Activated naive CD8-positive, alpha-beta T cell treated with anti-CD3 and anti-CD28 coated beads for 36 hours (primary cell): Measurements from ENCODE around the gene DMD. TPM values are rescaled to one million over a fixed set of nuclear protein-coding genes. Genes with fewer than 3 reads are reported as not detected.

ENCODE experiments used
- DNase-seq: peaks from one replicate; pipeline ENCODE4 v3.0.0; 2021
- H3K27ac Mint-ChIP-seq: one replicate; pipeline ENCODE4 v1.8.0; 2022; ENCODE audit warnings: mild to moderate bottlenecking, moderate library complexity, mixed read lengths
- H3K27me3 Mint-ChIP-seq: one replicate; pipeline ENCODE4 v1.8.0; 2022; ENCODE audit warnings: mild to moderate bottlenecking, mixed read lengths
- H3K36me3 Mint-ChIP-seq: one replicate; pipeline ENCODE4 v1.8.0; 2021; ENCODE audit warnings: mild to moderate bottlenecking, mixed read lengths
- H3K4me1 Mint-ChIP-seq: one replicate; pipeline ENCODE4 v1.8.0; 2021; ENCODE audit warnings: mixed read lengths
- H3K4me3 Mint-ChIP-seq: one replicate; pipeline ENCODE4 v1.8.0; 2022; ENCODE audit warnings: mild to moderate bottlenecking, moderate library complexity, mixed read lengths
- H3K9me3 Mint-ChIP-seq: one replicate; pipeline ENCODE4 v1.8.0; 2022; ENCODE audit warnings: mixed read lengths
- total RNA-seq, 2 experiments: library from RNA; stranded (reverse); gene quantifications; one replicate each; pipeline ENCODE4 v1.2.3, GENCODE V29; 2021

Gene DMD
- total RNA-seq, 2 experiments from 2014 or later = 0.08 to 0.46 TPM

GRCh38 chrX:31318866-31319265 lies 1892.5 kb downstream of the DMD start:
- no peaks in the 10 kb centered on the region for H3K4me1 Mint-ChIP-seq
- no peaks in the 10 kb centered on the region for H3K36me3 Mint-ChIP-seq
- H3K27me3 Mint-ChIP-seq = no peaks in the 10 kb centered on the region
- no peak overlapping the region for H3K4me3 Mint-ChIP-seq
- no peak overlapping the region for H3K27ac Mint-ChIP-seq
- H3K9me3 Mint-ChIP-seq = no peaks in the 10 kb centered on the region
- no peak for DNase-seq

DNA sequence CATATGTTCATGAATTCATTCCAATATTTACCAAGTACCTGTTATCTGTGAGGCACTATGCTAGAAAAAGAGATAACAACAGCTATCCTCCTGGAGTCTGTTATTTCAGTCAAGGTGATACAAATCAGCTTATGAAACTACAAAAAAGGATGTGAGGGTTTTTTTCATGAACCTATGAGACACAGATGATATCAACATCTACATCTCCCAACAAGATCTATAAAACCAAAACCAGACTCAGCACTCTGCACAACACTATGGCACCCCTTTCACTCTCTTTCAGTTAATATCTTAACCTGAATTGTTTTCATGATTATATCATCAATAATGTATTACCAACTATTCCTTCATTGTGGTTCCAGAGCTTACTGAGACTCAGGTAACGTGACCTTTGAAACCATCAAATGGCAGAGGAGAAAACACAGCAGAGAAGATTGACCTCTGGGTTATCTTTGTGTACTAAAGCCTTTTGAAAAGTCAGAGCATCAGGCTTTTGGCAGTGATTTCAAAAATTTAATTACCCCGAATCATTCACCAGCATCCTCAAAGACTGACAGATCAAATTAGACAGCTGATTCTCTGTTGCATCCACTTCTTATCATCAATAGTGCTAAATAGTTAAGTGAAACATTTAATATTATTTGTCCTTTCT lies 1894.9 kb downstream of the DMD start:
- no peak overlapping the region for H3K4me3 Mint-ChIP-seq
- no peak for DNase-seq
- H3K27ac Mint-ChIP-seq = no peak overlapping the region
- no peaks in the 10 kb centered on the region for H3K36me3 Mint-ChIP-seq
- no peaks in the 10 kb centered on the region for H3K27me3 Mint-ChIP-seq
- no peaks in the 10 kb centered on the region for H3K4me1 Mint-ChIP-seq
- no peaks in the 10 kb centered on the region for H3K9me3 Mint-ChIP-seq

DNA sequence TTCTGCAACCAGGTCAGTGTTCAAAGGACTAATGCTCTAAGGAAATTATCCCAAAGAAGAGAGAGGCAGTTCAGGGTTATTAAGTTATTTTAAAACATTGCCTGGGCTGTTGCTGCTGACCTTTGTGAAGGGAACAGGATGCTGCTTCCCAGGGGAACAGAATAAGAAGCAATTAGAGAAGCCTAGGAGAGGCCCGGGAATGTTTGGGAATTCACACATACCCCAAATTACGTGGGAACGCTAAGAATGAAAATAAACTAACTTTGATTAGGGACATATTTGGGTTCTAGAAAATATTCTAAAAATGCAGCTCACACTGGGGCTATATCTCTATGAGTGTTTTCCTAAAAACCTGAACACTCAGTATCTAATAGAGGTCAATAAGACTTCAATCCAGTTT lies 1896.4 kb downstream of the DMD start:
- no peak overlapping the region for H3K27ac Mint-ChIP-seq

GRCh38 chrX:31307952-31308351 lies 1903.4 kb downstream of the DMD start:
- Mint-ChIP-seq H3K9me3 (no peaks in the 10 kb centered on the region), H3K27me3 (no peaks in the 10 kb centered on the region), H3K4me1 (no peaks in the 10 kb centered on the region), H3K4me3 (no peak overlapping the region), H3K36me3 (no peaks in the 10 kb centered on the region), H3K27ac (no peak overlapping the region)
- no peak for DNase-seq

More for the DNA sequence above, 1896.4 kb downstream of the DMD start:
- Mint-ChIP-seq H3K4me3 (no peak overlapping the region), H3K36me3 (no peaks in the 10 kb centered on the region), H3K4me1 (no peaks in the 10 kb centered on the region), H3K27me3 (no peaks in the 10 kb centered on the region), H3K9me3 (no peaks in the 10 kb centered on the region)
- DNase-seq = no peak

- no peaks in the 10 kb centered on the region for H3K4me1 Mint-ChIP-seq
- no peak overlapping the region for H3K4me3 Mint-ChIP-seq
- H3K27me3 Mint-ChIP-seq = no peaks in the 10 kb centered on the region
- no peaks in the 10 kb centered on the region for H3K36me3 Mint-ChIP-seq
- no peak overlapping the region for H3K27ac Mint-ChIP-seq
- H3K9me3 Mint-ChIP-seq = peaks cover 2% of the 10 kb centered on the region
- no peak for DNase-seq
These were observed 1908.7 kb downstream of the DMD start for GRCh38 chrX:31302573-31303075.

DNA sequence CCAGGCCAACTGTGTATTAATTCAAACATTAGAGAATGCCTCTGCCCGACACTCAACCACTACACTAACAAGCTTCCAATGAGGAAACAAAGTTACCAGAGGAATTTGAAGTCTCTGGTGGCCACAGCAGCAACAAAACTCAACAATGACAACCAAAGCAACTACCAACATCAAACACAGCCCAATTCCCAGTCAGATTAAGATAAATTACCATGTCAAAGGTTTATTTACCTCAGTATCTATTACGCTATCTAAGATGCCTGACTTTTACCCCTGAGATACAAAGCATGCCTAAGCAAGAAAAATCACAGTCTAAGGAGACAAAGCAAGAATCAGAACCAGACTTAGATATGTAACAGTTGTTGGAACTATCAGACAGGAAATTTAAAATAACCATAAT lies 1909.4 kb downstream of the DMD start:
- Mint-ChIP-seq H3K9me3 (peaks cover 2% of the 10 kb centered on the region), H3K36me3 (no peaks in the 10 kb centered on the region), H3K4me3 (no peak overlapping the region), H3K27me3 (no peaks in the 10 kb centered on the region), H3K4me1 (no peaks in the 10 kb centered on the region), H3K27ac (no peak overlapping the region)
- DNase-seq = no peak

- DNase-seq = no peak
- Mint-ChIP-seq H3K27ac (no peak overlapping the region), H3K9me3 (peaks cover 2% of the 10 kb centered on the region), H3K36me3 (no peaks in the 10 kb centered on the region), H3K4me3 (no peak overlapping the region), H3K27me3 (no peaks in the 10 kb centered on the region), H3K4me1 (no peaks in the 10 kb centered on the region)
These were observed 1910.1 kb downstream of the DMD start for GRCh38 chrX:31301203-31301602.

DNA sequence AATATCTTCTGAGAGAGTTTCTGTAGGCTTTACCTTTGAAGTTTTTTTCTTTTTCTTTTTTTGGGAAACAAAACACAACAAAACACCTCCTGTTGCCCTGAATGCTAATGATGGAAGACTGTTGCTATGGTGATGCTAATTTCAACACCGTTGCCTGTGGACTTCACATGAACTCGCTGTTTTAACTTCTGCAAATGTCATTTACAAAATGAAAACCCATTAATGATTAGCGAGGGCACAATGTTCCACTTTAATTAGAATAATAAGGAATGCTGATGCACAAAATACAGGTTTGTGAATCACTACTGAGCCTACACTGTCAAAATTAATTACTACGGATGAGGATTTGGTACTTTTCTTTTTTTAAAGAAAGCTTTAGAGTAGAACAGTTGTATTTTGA lies 1912.4 kb downstream of the DMD start:
- H3K36me3 Mint-ChIP-seq = no peaks in the 10 kb centered on the region
- DNase-seq = no peak
- no peaks in the 10 kb centered on the region for H3K4me1 Mint-ChIP-seq
- H3K9me3 Mint-ChIP-seq = peaks cover 2% of the 10 kb centered on the region
- H3K4me3 Mint-ChIP-seq = no peak overlapping the region
- no peak overlapping the region for H3K27ac Mint-ChIP-seq
- H3K27me3 Mint-ChIP-seq = no peaks in the 10 kb centered on the region

- DNase-seq = no peak
- H3K27ac Mint-ChIP-seq = no peak overlapping the region
- H3K9me3 Mint-ChIP-seq = peaks cover 2% of the 10 kb centered on the region
- H3K27me3 Mint-ChIP-seq = no peaks in the 10 kb centered on the region
- H3K36me3 Mint-ChIP-seq = no peaks in the 10 kb centered on the region
- H3K4me3 Mint-ChIP-seq = no peak overlapping the region
- no peaks in the 10 kb centered on the region for H3K4me1 Mint-ChIP-seq
These were observed 1913.5 kb downstream of the DMD start for GRCh38 chrX:31297881-31298280.

GRCh38 chrX:31294475-31294874 lies 1916.9 kb downstream of the DMD start:
- Mint-ChIP-seq H3K27me3 (no peaks in the 10 kb centered on the region), H3K36me3 (no peaks in the 10 kb centered on the region), H3K9me3 (no peaks in the 10 kb centered on the region), H3K4me3 (no peak overlapping the region), H3K4me1 (no peaks in the 10 kb centered on the region), H3K27ac (no peak overlapping the region)
- DNase-seq = no peak

DNA sequence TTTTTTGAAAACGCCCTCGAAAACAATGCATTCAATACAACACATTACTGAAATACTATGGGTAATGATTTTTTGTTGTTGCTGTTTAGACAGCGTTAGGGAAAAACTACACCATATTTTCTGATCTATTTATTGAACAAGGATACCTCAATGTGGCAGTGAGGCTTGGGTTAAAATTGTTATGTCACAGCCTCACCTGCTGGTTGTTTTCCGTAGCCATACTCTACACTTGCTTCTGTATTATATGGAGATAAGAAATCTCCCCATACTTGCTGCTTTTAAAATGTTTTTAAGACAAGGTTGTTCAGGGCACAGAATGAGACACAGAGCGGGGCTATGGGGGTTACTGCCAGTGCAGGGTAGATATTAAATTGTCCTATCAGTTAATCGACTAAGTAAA lies 1917.9 kb downstream of the DMD start:
- no peak overlapping the region for H3K27ac Mint-ChIP-seq
- no peak overlapping the region for H3K4me3 Mint-ChIP-seq
- no peaks in the 10 kb centered on the region for H3K4me1 Mint-ChIP-seq
- H3K27me3 Mint-ChIP-seq = no peaks in the 10 kb centered on the region
- no peaks in the 10 kb centered on the region for H3K36me3 Mint-ChIP-seq
- no peak for DNase-seq
- H3K9me3 Mint-ChIP-seq = no peaks in the 10 kb centered on the region

DNA sequence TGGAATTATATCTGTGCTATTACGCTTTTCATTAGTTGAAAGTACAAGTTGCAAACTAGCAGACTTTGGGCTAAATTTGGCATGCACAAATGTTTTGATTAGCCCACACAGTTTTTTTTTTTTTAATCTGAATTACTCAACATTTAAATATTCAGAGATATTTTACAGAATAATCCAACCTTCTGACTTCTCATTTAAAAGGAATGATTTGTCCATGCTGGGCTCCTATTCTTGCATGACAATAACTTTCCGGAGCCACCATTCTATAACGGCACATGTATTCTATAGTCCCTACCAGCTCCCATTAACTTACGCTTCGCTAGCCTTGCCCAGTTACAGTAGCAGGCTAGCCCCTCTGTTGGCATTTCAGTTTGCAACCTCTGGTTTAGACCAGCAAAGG lies 1920.2 kb downstream of the DMD start:
- Mint-ChIP-seq H3K27ac (no peak overlapping the region), H3K9me3 (no peaks in the 10 kb centered on the region), H3K27me3 (no peaks in the 10 kb centered on the region), H3K4me3 (no peak overlapping the region), H3K36me3 (no peaks in the 10 kb centered on the region), H3K4me1 (no peaks in the 10 kb centered on the region)
- DNase-seq = no peak

GRCh38 chrX:31287861-31288260 lies 1923.5 kb downstream of the DMD start:
- Mint-ChIP-seq H3K27ac (no peak overlapping the region), H3K36me3 (no peaks in the 10 kb centered on the region), H3K4me3 (no peak overlapping the region), H3K4me1 (no peaks in the 10 kb centered on the region), H3K9me3 (no peaks in the 10 kb centered on the region), H3K27me3 (no peaks in the 10 kb centered on the region)
- DNase-seq = no peak

DNA sequence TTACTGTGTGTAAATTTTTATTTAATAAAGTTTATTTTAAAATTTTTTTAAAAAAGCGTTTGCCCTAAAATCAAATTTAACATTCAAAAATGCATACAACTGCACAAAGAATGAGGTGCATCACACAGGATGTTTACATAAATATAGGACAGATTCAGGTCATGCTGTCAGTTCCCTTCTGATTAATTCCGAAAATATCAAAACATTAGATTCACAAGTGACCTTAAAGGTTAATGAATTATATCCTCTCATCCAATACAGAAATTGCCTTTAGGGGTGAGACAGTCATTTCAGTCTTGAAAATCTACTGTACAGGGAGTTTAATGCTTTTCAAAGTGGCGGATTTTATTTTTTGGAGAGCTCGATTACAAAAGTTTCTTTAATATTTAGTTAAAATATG lies 1930.8 kb downstream of the DMD start:
- DNase-seq = no peak
- Mint-ChIP-seq H3K9me3 (no peaks in the 10 kb centered on the region), H3K4me3 (no peak overlapping the region), H3K27ac (no peak overlapping the region), H3K36me3 (no peaks in the 10 kb centered on the region), H3K27me3 (no peaks in the 10 kb centered on the region), H3K4me1 (no peaks in the 10 kb centered on the region)

GRCh38 chrX:31279359-31279758 lies 1932.0 kb downstream of the DMD start:
- no peak overlapping the region for H3K4me3 Mint-ChIP-seq
- H3K27ac Mint-ChIP-seq = no peak overlapping the region
- H3K4me1 Mint-ChIP-seq = no peaks in the 10 kb centered on the region
- H3K36me3 Mint-ChIP-seq = no peaks in the 10 kb centered on the region
- H3K27me3 Mint-ChIP-seq = no peaks in the 10 kb centered on the region
- no peak for DNase-seq
- H3K9me3 Mint-ChIP-seq = no peaks in the 10 kb centered on the region

DNA sequence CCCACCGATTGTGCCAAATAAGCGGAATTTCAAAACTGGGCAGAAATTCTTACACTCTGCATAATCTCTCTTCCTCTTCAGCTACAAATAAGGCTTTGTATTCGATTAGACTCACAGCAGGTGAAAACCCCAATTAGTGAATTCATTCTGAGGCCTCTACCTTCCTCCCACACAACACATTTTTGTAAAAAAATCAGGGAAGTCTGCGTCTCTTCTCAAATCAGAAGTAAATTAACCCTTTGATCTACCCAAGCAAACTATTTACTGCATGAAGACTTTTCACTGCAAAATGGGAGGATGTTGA lies 1938.9 kb downstream of the DMD start:
- Mint-ChIP-seq H3K27me3 (peaks cover 6% of the 10 kb centered on the region), H3K27ac (no peak overlapping the region), H3K4me1 (no peaks in the 10 kb centered on the region), H3K9me3 (no peaks in the 10 kb centered on the region), H3K4me3 (no peak overlapping the region), H3K36me3 (no peaks in the 10 kb centered on the region)
- no peak for DNase-seq
